Activated B cell treated with CpG ODN at 0.5 μM for 24 hours (primary cell): ENCODE measurements around the gene RRAS. TPM values are rescaled to one million over a fixed set of nuclear protein-coding genes. Genes with fewer than 3 reads are reported as not detected.
A peak's percentile ranks its signal among the peaks of the same experiment; 100 is the strongest.

Experiments
- ATAC-seq: fragments of 200-7000 bp; cut with Tn5 transposase; one replicate; pipeline ENCODE4 v1.10.0; 2021; ENCODE audit warnings: low read depth, mild to moderate bottlenecking, moderate library complexity
- CTCF ChIA-PET: fragments of 350-600 bp; sonication (Branson Sonifier 250); formaldehyde crosslinking; loops from one replicate; lab custom pipeline; 2021; ENCODE audit warnings: antibody characterized with exemption; lab: Charles Lee
- POLR2A ChIA-PET: fragments of 350-600 bp; sonication (Branson Sonifier 250); formaldehyde crosslinking; loops from one replicate; lab custom pipeline; 2021; ENCODE audit warnings: antibody characterized with exemption; lab: Charles Lee
- DNase-seq: peaks from one replicate; pipeline ENCODE4 v3.0.0; 2022
- H3K27ac Mint-ChIP-seq: one replicate; pipeline ENCODE4 v1.8.0; 2020; ENCODE audit warnings: mixed read lengths
- H3K27me3 Mint-ChIP-seq: one replicate; pipeline ENCODE4 v1.8.0; 2021; ENCODE audit warnings: mixed read lengths
- H3K36me3 Mint-ChIP-seq: one replicate; pipeline ENCODE4 v1.8.0; 2021; ENCODE audit warnings: low read depth, mixed read lengths
- H3K4me1 Mint-ChIP-seq: one replicate; pipeline ENCODE4 v1.8.0; 2021; ENCODE audit warnings: mixed read lengths
- H3K4me3 Mint-ChIP-seq: one replicate; pipeline ENCODE4 v1.8.0; 2020; ENCODE audit warnings: mild to moderate bottlenecking, mixed read lengths
- H3K9me3 Mint-ChIP-seq: one replicate; pipeline ENCODE4 v1.8.0; 2020; ENCODE audit warnings: mixed read lengths
- intact Hi-C: fragments of 100-400 bp; cut with micrococcal nuclease; formaldehyde crosslinking; loops from one replicate; pipeline ENCODE4 v1.15.1; 2024
- total RNA-seq: library from RNA; stranded (reverse); gene quantifications from 2 replicates; pipeline ENCODE4 v1.2.3, GENCODE V29; 2022
- TF ChIP-seq, protein P1 (sequence below): fragments of 200-600 bp; IDR thresholded peaks from one replicate; pipeline ENCODE4 v1.8.0; 2022; ENCODE audit warnings: antibody characterized with exemption, mild to moderate bottlenecking

Gene RRAS
- total RNA-seq, 1 donor from 2014 or later: 5.1 TPM

DNA sequence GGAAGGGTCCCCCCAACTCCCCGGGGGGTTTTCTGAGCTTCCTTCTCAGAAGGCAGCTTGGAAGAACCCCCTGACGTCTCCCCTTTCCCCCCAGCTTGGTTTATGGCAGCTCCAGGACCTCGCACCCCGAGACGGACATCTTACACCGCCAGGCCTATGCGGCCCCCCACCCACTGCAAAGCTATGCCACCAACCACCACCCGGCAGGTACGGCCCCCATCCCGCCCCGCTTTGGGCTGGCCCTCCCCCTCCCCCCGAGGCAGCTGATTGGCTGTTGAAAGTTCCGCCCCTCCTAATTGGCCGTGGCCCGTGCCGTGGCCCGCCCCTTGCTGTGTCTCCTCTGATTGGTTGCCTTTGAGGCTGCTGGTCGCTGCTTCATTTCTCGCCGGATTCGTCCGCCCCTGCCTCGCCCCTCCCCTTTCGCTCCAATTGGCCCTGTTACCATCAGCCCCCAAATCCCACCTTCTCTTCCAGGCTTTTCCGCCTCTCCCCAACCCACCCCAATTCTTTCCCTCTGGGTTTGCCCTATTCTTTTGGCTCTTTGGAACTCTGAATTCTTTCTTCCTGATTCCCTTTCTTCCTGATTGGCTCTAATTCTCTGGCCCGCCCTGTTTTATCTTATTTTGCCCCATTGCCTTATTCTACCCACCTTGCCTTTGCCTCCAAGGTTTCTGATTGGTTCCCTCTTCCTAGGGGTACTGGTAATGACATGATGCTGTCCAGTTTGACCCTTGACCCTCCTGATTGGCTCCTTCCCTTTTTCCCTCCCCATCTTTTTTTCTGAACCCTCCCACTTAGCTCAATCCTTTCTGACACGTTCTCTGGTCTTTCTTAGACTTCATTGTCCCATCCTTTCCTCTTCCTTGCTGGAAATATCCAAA lies 46.5 kb downstream of the RRAS start:
- ATAC-seq (peak; percentile 49), DNase-seq (peak; percentile 79)
- Mint-ChIP-seq H3K9me3 (no peaks in the 10 kb centered on the region), H3K36me3 (peaks cover 27% of the 10 kb centered on the region), H3K27ac (peak overlapping the region; percentile 87), H3K4me1 (peaks cover 34% of the 10 kb centered on the region), H3K27me3 (no peaks in the 10 kb centered on the region), H3K4me3 (peak overlapping the region; percentile 85)
- TF ChIP-seq, protein P1, sequence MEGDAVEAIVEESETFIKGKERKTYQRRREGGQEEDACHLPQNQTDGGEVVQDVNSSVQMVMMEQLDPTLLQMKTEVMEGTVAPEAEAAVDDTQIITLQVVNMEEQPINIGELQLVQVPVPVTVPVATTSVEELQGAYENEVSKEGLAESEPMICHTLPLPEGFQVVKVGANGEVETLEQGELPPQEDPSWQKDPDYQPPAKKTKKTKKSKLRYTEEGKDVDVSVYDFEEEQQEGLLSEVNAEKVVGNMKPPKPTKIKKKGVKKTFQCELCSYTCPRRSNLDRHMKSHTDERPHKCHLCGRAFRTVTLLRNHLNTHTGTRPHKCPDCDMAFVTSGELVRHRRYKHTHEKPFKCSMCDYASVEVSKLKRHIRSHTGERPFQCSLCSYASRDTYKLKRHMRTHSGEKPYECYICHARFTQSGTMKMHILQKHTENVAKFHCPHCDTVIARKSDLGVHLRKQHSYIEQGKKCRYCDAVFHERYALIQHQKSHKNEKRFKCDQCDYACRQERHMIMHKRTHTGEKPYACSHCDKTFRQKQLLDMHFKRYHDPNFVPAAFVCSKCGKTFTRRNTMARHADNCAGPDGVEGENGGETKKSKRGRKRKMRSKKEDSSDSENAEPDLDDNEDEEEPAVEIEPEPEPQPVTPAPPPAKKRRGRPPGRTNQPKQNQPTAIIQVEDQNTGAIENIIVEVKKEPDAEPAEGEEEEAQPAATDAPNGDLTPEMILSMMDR: no peak
- ChIA-PET POLR2A (interaction anchor here (0.5 to 6.5 kb wide), 18 partner anchors 14 to 576 kb away, joined by 3 to 106 read pairs (median 4); partner anchors contain the start of genes ATF5, NOSIP, NUP62 and PRMT1), CTCF (interaction anchor here (0.8 kb wide), 1 partner anchor 47 kb away, joined by 3 read pairs; the partner anchor contains the start of gene RRAS)
- intact Hi-C loops: loop anchor here (5.0 kb wide), 4 partner anchors 96 to 956 kb away; partner anchors contain the start of genes AKT1S1, DBP, RPS11 and TBC1D17

DNA sequence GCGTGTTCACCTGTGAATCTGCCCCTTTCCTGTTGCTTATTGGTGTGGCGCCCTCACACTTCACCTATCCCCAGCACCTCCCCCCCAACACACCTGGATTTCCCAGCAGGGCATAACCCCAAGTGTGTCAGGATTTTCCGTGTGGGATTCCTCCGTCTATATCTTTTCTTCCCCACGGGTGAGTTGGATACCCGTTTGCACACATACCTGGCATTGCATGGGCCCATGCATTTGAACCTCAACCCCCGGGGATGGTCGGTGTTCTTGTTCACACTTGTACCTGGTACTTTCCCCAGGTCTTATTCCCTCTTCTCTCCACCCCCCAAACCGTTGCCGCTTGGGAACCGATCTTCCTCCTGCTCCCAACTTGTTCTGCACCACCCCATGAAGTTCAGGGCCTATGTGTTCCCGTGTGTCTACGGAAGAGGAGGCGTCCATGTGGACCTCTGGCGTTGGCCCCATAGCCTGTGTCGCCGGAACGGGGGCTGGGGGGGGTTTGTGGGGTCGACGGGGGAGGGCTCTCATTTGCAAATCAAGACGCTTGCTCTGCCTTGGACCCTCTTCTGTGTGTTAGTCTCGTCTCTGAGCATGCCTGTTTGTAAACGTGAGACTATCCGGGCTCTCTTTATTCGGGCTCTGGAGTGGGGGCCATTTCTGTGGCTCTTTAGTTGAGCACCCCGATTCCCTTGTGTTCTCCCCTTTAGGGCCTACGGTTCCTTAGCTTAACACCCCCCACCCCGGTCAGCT lies 47.3 kb downstream of the RRAS start:
- peak overlapping the region; percentile 87 for H3K27ac Mint-ChIP-seq
- intact Hi-C loops: loop anchor here (5.0 kb wide), 4 partner anchors 95 to 955 kb away; partner anchors contain the start of genes AKT1S1, DBP, RPS11 and TBC1D17
- no peaks in the 10 kb centered on the region for H3K27me3 Mint-ChIP-seq
- peaks cover 21% of the 10 kb centered on the region for H3K36me3 Mint-ChIP-seq
- ChIA-PET CTCF (interaction anchor here (0.8 kb wide), 1 partner anchor 47 kb away, joined by 3 read pairs; the partner anchor contains the start of gene RRAS), POLR2A (interaction anchor here (0.6 to 6.5 kb wide), 14 partner anchors 13 to 337 kb away, joined by 3 to 106 read pairs (median 6); partner anchors contain the start of genes ATF5, NOSIP, NUP62 and PRMT1)
- DNase-seq (no peak), ATAC-seq (no peak)
- H3K4me3 Mint-ChIP-seq: peak overlapping the region; percentile 85
- TF ChIP-seq, protein P1: no peak
- no peaks in the 10 kb centered on the region for H3K9me3 Mint-ChIP-seq
- peaks cover 34% of the 10 kb centered on the region for H3K4me1 Mint-ChIP-seq

DNA sequence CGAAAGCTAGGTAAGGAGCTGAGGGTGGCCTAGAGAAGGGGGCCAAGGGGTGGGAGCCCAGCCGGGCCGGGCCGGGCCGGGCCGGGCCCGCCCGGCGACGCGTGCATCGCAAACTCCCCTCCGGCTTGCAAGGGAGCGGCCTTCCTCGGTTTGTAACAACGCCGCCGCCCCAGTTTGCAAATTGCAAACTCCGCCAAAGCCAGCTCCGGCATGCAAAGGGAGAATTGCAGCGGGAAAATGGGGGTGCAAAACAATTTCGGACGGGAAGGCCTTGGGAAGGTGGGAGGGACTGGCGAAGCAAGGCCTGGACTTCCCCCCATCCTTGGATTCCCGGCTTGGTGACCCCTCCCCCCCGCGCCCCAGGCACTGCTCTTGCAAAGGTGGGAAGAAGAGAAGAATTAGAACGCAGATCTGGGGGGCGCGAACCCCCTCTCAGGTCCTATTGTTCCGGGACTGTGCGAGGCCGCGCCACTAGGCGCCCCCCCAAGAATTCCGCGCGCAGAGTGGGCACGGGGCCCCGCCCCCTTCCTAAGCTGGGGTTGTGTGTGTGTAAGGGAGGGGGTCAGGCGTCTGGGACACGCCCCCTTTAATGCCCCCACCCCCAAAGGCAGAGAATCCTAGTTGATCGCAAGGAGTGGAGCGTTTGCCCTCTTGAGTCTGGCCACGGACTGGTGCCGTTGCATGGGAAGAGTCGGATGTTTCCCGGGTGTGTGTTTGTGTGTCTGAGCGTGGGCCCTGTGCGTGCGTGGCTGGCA lies 48.0 kb downstream of the RRAS start:
- CTCF ChIA-PET: no interaction called here
- H3K27me3 Mint-ChIP-seq: no peaks in the 10 kb centered on the region
- POLR2A ChIA-PET: interaction anchor here (0.6 to 6.5 kb wide), 8 partner anchors 10 to 737 kb away, joined by 3 to 106 read pairs (median 8); partner anchors contain the start of genes NOSIP, PRMT1, PRRG2 and RPS11
- TF ChIP-seq, protein P1: no peak
- peak overlapping the region; percentile 85 for H3K4me3 Mint-ChIP-seq
- peaks cover 19% of the 10 kb centered on the region for H3K36me3 Mint-ChIP-seq
- DNase-seq (peak; percentile 49), ATAC-seq (no peak)
- no peaks in the 10 kb centered on the region for H3K9me3 Mint-ChIP-seq
- peak overlapping the region; percentile 89 for H3K27ac Mint-ChIP-seq
- intact Hi-C loops: loop anchor here (2.0 to 5.0 kb wide), 8 partner anchors 73 to 955 kb away; partner anchors contain the start of genes AKT1S1, AP2A1, BCL2L12 and DBP
- peaks cover 34% of the 10 kb centered on the region for H3K4me1 Mint-ChIP-seq

DNA sequence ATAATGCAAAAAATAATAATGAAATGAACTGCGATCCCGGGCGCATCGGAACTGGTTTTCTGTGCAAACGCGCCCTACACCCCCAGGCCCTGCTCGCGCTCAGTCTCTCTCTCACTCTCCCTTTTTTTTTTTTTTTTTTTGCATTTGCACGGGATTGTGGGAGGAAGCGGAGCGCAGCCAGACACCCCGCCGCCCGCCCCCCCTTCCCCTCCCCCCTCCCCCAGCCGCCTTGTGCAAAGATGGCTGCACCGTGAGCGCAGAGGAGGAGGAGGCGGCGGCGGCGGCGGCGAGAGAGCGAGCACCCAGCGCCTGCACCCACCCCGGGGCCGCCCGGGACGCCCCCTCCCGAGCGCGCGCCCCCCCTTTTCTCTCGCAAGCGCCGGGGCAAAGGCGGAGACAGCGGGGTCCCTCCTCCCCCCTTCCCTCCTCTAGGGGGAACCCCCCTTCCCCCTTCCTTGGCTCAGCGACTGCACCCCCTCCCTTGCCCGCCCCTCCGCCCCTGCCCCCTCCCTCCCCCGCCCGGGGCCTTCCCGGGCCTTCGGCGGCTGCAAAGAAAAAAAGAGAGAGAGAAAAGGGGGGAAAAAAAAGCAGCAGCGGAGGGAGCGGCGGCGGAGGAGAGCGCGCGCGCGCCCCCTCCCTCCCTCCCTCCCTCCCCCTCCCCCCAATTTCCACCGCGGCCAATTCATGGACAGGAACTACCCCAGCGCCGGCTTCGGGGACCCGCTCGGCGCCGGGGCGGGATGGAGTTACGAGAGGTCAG lies 48.8 kb downstream of the RRAS start, which contains the start of gene PRR12:
TSS of gene PRR12 (plus strand) at position 212 of the 760 bp plus-strand sequence. CDS start at position 685, 473 bp downstream.
- intact Hi-C loops: loop anchor here (1.0 to 5.0 kb wide), 12 partner anchors 11 to 954 kb away; partner anchors contain the start of genes AKT1S1, ALDH16A1, AP2A1 and BCL2L12
- DNase-seq (peak; percentile 71), ATAC-seq (peak; percentile 19)
- peak within 1 kb of the TSS; percentile 85 for H3K4me3 Mint-ChIP-seq
- ChIA-PET CTCF (interaction anchor here (1.5 kb wide), 1 partner anchor 20 kb away, joined by 3 read pairs; no protein-coding TSS in a partner anchor), POLR2A (interaction anchor here (0.6 to 6.5 kb wide), 16 partner anchors 11 to 971 kb away, joined by 3 to 106 read pairs (median 8); partner anchors contain the start of genes BCL2L12, IRF3, NOSIP and PIH1D1)
- no peaks in the 10 kb centered on the region for H3K9me3 Mint-ChIP-seq
- H3K27ac Mint-ChIP-seq: peak within 1 kb of the TSS; percentile 89
- H3K27me3 Mint-ChIP-seq: no peaks in the 10 kb centered on the region
- peaks cover 34% of the 10 kb centered on the region for H3K4me1 Mint-ChIP-seq
- peaks cover 19% of the 10 kb centered on the region for H3K36me3 Mint-ChIP-seq
- TF ChIP-seq, protein P1: no peak
